ENCODE measurements around the gene A2ML1. TPM values are rescaled to one million over a fixed set of nuclear protein-coding genes. Genes with fewer than 3 reads are reported as not detected.

Gene A2ML1
- total RNA-seq, 1 donor from 2014 or later, result not detected

GRCh38 chr12:8867009-8867408 lies 44.6 kb downstream of the A2ML1 start:
- Mint-ChIP-seq H3K27me3 (ENCODE audit: low read depth) (no peaks in the 10 kb centered on the region), H3K36me3 (ENCODE audit: low read depth) (no peaks in the 10 kb centered on the region), H3K27ac (ENCODE audit: unreplicated experiment) (no peak overlapping the region), H3K4me3 (ENCODE audit: unreplicated experiment) (no peak overlapping the region), H3K9me3 (ENCODE audit: low read depth) (no peaks in the 10 kb centered on the region), H3K4me1 (ENCODE audit: low read depth) (no peaks in the 10 kb centered on the region)
- no peak for TF ChIP-seq CTCF (IDR thresholded peaks at IDR 0.05)
- no peak for DNase-seq (ENCODE audit: low spot score)

- no peak for DNase-seq (ENCODE audit: low spot score)
- H3K4me3 Mint-ChIP-seq (ENCODE audit: unreplicated experiment), result no peak overlapping the region
- no peak for TF ChIP-seq CTCF (IDR thresholded peaks at IDR 0.05)
- no peak overlapping the region for H3K27ac Mint-ChIP-seq (ENCODE audit: unreplicated experiment)
- H3K27me3 Mint-ChIP-seq (ENCODE audit: low read depth), result no peaks in the 10 kb centered on the region
- no peaks in the 10 kb centered on the region for H3K36me3 Mint-ChIP-seq (ENCODE audit: low read depth)
- no peaks in the 10 kb centered on the region for H3K9me3 Mint-ChIP-seq (ENCODE audit: low read depth)
- no peaks in the 10 kb centered on the region for H3K4me1 Mint-ChIP-seq (ENCODE audit: low read depth)
Measured at GRCh38 chr12:8867786-8868185, 45.4 kb downstream of the A2ML1 start.

DNA sequence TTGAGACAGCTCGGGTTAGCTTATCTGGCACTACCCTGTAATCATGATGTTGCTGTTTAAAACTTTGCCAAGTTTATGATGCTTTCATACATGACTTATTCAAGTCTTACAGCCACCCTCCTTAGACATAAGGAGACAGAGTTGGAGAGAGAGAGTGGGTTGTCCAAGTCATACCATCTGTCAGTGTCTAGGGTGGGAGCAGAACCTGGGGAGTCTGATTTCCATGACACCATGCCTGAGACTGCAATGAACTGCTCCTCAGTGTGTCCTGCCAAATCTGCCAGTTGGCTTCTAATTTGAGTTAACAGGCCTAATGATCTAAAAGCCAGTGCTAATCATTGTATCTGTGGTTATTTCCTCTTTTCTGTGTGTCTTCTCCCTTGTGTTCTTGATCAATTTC lies 48.2 kb downstream of the A2ML1 start:
- no peak for DNase-seq (ENCODE audit: low spot score)
- Mint-ChIP-seq H3K9me3 (ENCODE audit: low read depth) (no peaks in the 10 kb centered on the region), H3K4me3 (ENCODE audit: unreplicated experiment) (no peak overlapping the region), H3K36me3 (ENCODE audit: low read depth) (no peaks in the 10 kb centered on the region), H3K4me1 (ENCODE audit: low read depth) (no peaks in the 10 kb centered on the region), H3K27me3 (ENCODE audit: low read depth) (no peaks in the 10 kb centered on the region), H3K27ac (ENCODE audit: unreplicated experiment) (no peak overlapping the region)
- TF ChIP-seq CTCF (IDR thresholded peaks at IDR 0.05), result no peak

DNA sequence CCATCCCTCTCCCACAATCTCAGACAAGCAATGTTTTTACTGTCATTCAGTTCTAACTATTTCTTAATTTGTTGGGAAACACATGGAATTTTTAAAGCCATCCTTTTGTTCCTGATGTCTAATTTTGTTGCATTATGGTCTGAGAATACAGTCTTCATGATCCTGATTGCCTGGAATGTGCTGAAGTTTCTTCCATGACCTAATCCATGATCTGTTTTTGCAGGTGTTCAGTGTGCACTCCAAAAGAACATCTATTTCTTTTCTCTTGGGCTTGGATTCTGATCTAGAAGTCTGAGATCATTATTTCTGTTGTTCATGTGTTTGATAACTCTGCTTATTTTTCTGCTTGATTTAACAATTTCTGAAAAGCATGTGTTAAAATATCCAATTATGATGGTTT lies 48.6 kb downstream of the A2ML1 start:
- TF ChIP-seq CTCF (IDR thresholded peaks at IDR 0.05), result no peak
- Mint-ChIP-seq H3K27me3 (ENCODE audit: low read depth) (no peaks in the 10 kb centered on the region), H3K36me3 (ENCODE audit: low read depth) (no peaks in the 10 kb centered on the region)

DNA sequence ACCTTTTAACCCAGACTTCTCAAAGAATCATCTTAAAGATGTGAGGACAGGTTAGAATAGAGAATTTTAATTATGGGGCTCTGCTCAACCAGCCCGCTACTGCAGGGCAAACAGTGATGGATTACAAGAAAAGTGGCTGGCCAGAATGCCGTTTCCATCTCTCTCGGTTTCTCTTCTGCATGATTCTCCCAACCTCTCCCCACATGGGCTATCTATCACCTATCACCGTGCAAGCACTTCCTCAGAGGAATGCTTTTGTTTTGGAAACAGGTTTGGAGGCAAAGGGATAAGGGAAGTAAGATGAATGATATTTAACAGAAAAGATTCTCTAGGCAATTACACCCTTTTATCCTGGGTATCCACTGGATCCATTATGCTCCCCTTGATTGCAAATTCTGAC lies 54.5 kb downstream of the A2ML1 start:
- H3K27me3 Mint-ChIP-seq (ENCODE audit: low read depth), result peaks cover under 1% of the 10 kb centered on the region
- H3K4me1 Mint-ChIP-seq (ENCODE audit: low read depth), result no peaks in the 10 kb centered on the region
- no peak for TF ChIP-seq CTCF (IDR thresholded peaks at IDR 0.05)
- H3K27ac Mint-ChIP-seq (ENCODE audit: unreplicated experiment), result no peak overlapping the region
- H3K4me3 Mint-ChIP-seq (ENCODE audit: unreplicated experiment), result no peak overlapping the region
- H3K9me3 Mint-ChIP-seq (ENCODE audit: low read depth), result no peaks in the 10 kb centered on the region
- no peaks in the 10 kb centered on the region for H3K36me3 Mint-ChIP-seq (ENCODE audit: low read depth)
- no peak for DNase-seq (ENCODE audit: low spot score)

More for the DNA sequence above, 48.6 kb downstream of the A2ML1 start:
- Mint-ChIP-seq H3K4me1 (ENCODE audit: low read depth) (no peaks in the 10 kb centered on the region), H3K27ac (ENCODE audit: unreplicated experiment) (no peak overlapping the region), H3K9me3 (ENCODE audit: low read depth) (no peaks in the 10 kb centered on the region), H3K4me3 (ENCODE audit: unreplicated experiment) (no peak overlapping the region)
- DNase-seq (ENCODE audit: low spot score), result no peak
